ENCODE data around the gene PYCR2.

GRCh38 chr1:225930566-225930965, 6.5 kb upstream of the PYCR2 start:
- TF ChIP-seq CTCF (IDR thresholded peaks at IDR 0.05) (no peak), POLR2A (IDR thresholded peaks at IDR 0.05) (no peak)

All from body of pancreas (tissue), 4 donors.